Parathyroid adenoma (tissue), 2 donors: Measurements from ENCODE around the gene ZDHHC14.

Experiments
- H2AFZ ChIP-seq: fragments of 300-600 bp; sonication (generic); one replicate; pipeline ENCODE4 v1.7.0; 2017; ENCODE audit warnings: antibody characterized with exemption, mild to moderate bottlenecking
- H3K27ac ChIP-seq: fragments of 300-600 bp; sonication (generic); one replicate; pipeline ENCODE4 v1.7.0; 2017
- H3K27me3 ChIP-seq: fragments of 300-600 bp; sonication (generic); one replicate; pipeline ENCODE4 v1.7.0; 2017; ENCODE audit warnings: low read length; ENCODE audit not compliant: control insufficient read depth, insufficient read depth
- H3K36me3 ChIP-seq: fragments of 300-600 bp; sonication (generic); one replicate; pipeline ENCODE4 v1.7.0; 2017; ENCODE audit warnings: low read length; ENCODE audit not compliant: control insufficient read depth, insufficient read depth
- H3K4me1 ChIP-seq: fragments of 300-600 bp; sonication (generic); one replicate; pipeline ENCODE4 v1.7.0; 2017; ENCODE audit warnings: control low read depth
- H3K4me2 ChIP-seq: fragments of 300-600 bp; sonication (generic); one replicate; pipeline ENCODE4 v1.7.0; 2017; ENCODE audit warnings: low read length
- H3K4me3 ChIP-seq: fragments of 300-600 bp; sonication (generic); one replicate; pipeline ENCODE4 v1.7.0; 2017; ENCODE audit warnings: low read depth, low read length
- H3K79me2 ChIP-seq: fragments of 300-600 bp; sonication (generic); one replicate; pipeline ENCODE4 v1.7.0; 2017; ENCODE audit warnings: control low read depth
- H3K9ac ChIP-seq: fragments of 300-600 bp; sonication (generic); one replicate; pipeline ENCODE4 v1.7.0; 2017; ENCODE audit warnings: mild to moderate bottlenecking
- H3K9me3 ChIP-seq: fragments of 300-600 bp; sonication (generic); one replicate; pipeline ENCODE4 v1.7.0; 2017; ENCODE audit warnings: low read length; ENCODE audit not compliant: control insufficient read depth
- CTCF ChIP-seq: fragments of 300-600 bp; sonication (generic); IDR thresholded peaks from one replicate; pipeline ENCODE4 v1.7.0; 2017; ENCODE audit warnings: antibody characterized with exemption, mild to moderate bottlenecking
- donor health status: primary hyperparathyroidism.

ZDHHC14 gene

DNA sequence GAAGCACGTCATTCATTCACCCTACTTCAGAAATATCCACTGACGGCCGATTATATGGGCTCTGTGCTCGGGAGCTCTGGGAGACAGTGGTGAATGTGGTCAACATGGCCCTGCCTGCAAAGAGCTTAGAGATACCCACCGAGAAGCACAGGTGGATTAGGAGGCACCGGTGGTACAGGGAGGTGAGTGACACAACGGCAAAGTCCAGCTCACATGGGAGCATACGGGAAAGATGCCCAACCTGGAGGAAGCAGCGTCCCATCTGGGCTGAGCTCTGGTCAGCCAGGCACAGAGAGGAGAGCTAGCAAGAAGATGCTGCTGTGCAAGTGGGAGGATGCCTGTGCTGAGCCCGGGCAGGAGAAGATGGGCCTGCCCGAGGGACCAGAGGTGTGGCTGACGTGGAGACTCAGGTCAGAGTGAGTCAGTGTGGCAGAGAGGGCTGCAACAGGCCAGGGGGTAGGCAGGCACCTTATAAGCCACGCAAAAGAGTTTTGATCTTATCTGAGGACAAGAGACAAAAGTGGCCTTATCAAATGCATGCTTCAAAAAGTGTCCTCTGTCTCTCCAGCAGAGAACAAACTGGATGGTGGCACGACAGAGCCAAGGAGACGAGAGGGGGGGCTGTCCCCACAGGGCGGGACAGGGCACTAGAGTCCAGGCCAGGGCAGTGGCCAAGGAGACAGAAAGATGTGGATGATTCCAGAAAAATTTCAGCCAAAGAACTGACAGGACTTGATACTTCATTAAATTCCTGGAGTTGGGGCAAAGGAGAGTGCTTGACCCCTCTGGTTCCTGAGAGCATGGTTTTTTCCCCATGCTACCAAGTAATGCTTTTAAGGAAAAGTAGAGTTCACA lies 227.5 kb downstream of the ZDHHC14 start:
- H3K4me2 ChIP-seq, result no peak overlapping the region
- H2AFZ ChIP-seq, result no peak overlapping the region
- no peaks in the 10 kb centered on the region for H3K27me3 ChIP-seq
- H3K79me2 ChIP-seq, result peaks cover 4% of the 10 kb centered on the region
- no peaks in the 10 kb centered on the region for H3K9me3 ChIP-seq
- TF ChIP-seq CTCF, result no peak
- no peak overlapping the region for H3K27ac ChIP-seq
- no peak overlapping the region for H3K9ac ChIP-seq
- no peaks in the 10 kb centered on the region for H3K36me3 ChIP-seq
- peaks cover 2% of the 10 kb centered on the region for H3K4me1 ChIP-seq
- no peak overlapping the region for H3K4me3 ChIP-seq

DNA sequence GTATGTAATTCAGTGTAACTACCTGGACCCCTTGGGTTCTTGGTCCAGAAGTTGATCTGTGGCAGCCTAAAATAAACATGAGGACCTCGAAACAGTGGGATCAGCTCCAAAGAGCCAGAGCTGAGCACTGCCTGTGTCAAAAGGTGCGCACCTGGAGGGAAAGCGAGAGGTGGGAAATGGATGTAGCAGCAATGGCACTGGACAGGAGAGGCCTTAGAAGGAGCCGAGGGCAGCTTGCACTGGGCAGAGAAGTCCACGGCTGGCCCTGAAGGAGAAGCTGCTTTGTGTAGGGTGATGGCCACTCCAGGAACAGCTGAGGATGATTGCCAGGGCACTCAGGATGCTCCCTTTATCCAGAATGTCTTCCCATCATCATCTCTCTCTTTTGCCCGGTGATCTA lies 228.1 kb downstream of the ZDHHC14 start:
- peaks cover 4% of the 10 kb centered on the region for H3K79me2 ChIP-seq
- no peak overlapping the region for H3K4me2 ChIP-seq
- no peaks in the 10 kb centered on the region for H3K36me3 ChIP-seq
- no peak overlapping the region for H3K27ac ChIP-seq
- no peaks in the 10 kb centered on the region for H3K27me3 ChIP-seq
- no peak overlapping the region for H3K9ac ChIP-seq
- no peaks in the 10 kb centered on the region for H3K9me3 ChIP-seq
- no peak overlapping the region for H3K4me3 ChIP-seq
- TF ChIP-seq CTCF, result no peak
- peaks cover 2% of the 10 kb centered on the region for H3K4me1 ChIP-seq
- no peak overlapping the region for H2AFZ ChIP-seq

GRCh38 chr6:157609556-157609955 lies 228.6 kb downstream of the ZDHHC14 start:
- H3K27me3 ChIP-seq, result no peaks in the 10 kb centered on the region
- H2AFZ ChIP-seq, result no peak overlapping the region
- peaks cover 2% of the 10 kb centered on the region for H3K4me1 ChIP-seq
- no peaks in the 10 kb centered on the region for H3K36me3 ChIP-seq
- peaks cover 4% of the 10 kb centered on the region for H3K79me2 ChIP-seq
- no peak overlapping the region for H3K4me3 ChIP-seq
- no peak overlapping the region for H3K27ac ChIP-seq
- no peaks in the 10 kb centered on the region for H3K9me3 ChIP-seq
- TF ChIP-seq CTCF, result no peak
- H3K9ac ChIP-seq, result no peak overlapping the region
- H3K4me2 ChIP-seq, result no peak overlapping the region

- Histone ChIP-seq H3K27ac (no peak overlapping the region), H3K4me1 (peaks cover 2% of the 10 kb centered on the region), H3K36me3 (no peaks in the 10 kb centered on the region), H3K4me2 (no peak overlapping the region), H3K27me3 (no peaks in the 10 kb centered on the region), H2AFZ (no peak overlapping the region), H3K9ac (no peak overlapping the region), H3K9me3 (no peaks in the 10 kb centered on the region), H3K79me2 (peaks cover 11% of the 10 kb centered on the region), H3K4me3 (no peak overlapping the region)
- no peak for TF ChIP-seq CTCF
Measured at GRCh38 chr6:157610451-157610999, 229.5 kb downstream of the ZDHHC14 start.

DNA sequence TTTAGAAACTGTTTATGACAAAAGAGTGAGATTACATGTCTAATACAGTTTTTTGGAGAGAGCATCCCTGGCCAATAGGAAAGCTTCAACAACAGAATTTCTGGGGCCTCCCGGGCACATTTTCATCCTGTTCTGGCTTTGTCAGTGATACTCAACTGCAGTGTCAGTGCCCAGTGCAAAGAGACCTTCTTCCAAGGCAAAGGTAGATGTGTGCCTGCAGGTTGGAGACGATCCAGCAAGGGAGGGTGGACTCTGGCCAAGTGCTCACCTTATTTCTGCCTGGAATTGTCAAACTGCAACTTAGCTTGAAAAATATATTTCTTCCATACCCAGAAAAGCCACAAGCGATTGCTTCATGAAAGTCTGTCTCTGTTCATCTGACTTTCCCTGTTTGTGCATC lies 230.4 kb downstream of the ZDHHC14 start:
- no peaks in the 10 kb centered on the region for H3K36me3 ChIP-seq
- H3K27me3 ChIP-seq, result no peaks in the 10 kb centered on the region
- peaks cover 17% of the 10 kb centered on the region for H3K79me2 ChIP-seq
- no peak for TF ChIP-seq CTCF
- no peak overlapping the region for H3K4me3 ChIP-seq
- H2AFZ ChIP-seq, result no peak overlapping the region
- H3K4me1 ChIP-seq, result peaks cover 2% of the 10 kb centered on the region
- H3K27ac ChIP-seq, result no peak overlapping the region
- H3K9ac ChIP-seq, result no peak overlapping the region
- no peaks in the 10 kb centered on the region for H3K9me3 ChIP-seq
- H3K4me2 ChIP-seq, result no peak overlapping the region
